Esophagus muscularis mucosa (tissue), 4 donors: ENCODE measurements around the gene RETREG2.

ENCODE experiments used
- CTCF ChIP-seq, 3 experiments: fragments of 200-600 bp in 2 of 3; fragments of 450-650 bp in 1 of 3; sonication (generic) in 2 of 3; IDR thresholded peaks; one replicate each; pipeline ENCODE4 v1.5.1; 2017 to 2019; ENCODE audit warnings: antibody characterized with exemption in 3 of 3, mild to moderate bottlenecking in 2 of 3, moderate library complexity in 1 of 3
- EP300 ChIP-seq: sonication (generic); formaldehyde crosslinking; IDR thresholded peaks from one replicate; pipeline ENCODE4 v1.6.1; 2017; ENCODE audit warnings: antibody characterized with exemption
- POLR2A ChIP-seq: fragments of 450-650 bp; IDR thresholded peaks from one replicate; pipeline ENCODE4 v1.6.1; 2017; ENCODE audit warnings: antibody characterized with exemption, moderate library complexity, mild to moderate bottlenecking, low read depth
- POLR2AphosphoS5 ChIP-seq, 2 donors: sonication (generic); formaldehyde crosslinking; IDR thresholded peaks; one replicate each; pipeline ENCODE4 v1.6.1; 2017; ENCODE audit warnings: antibody characterized with exemption in 2 of 2

DNA sequence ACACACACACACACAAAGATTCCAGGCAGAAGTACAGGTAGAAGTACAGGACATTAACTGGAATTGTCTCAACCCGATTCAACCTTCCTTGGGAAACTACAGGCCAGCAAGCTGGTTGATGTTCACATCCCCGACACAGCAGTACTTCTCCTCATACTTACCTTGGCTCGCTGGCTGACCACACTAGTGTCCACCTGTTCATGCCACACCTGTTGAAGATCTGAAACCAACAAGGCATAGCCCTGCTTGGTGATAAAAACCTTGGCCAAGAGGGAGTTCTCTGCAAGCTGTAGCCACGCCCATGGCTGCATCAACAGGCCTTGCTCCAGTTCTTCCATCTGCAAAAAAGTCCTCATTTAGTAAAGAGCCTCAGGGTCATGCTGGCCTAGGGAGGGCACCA lies 20.1 kb upstream of the RETREG2 start:
- TF ChIP-seq CTCF (IDR thresholded peaks at IDR 0.05) (no peak), EP300 (no peak), POLR2AphosphoS5 (IDR thresholded peaks at IDR 0.05) (no peak), POLR2A (no peak)
